Right renal pelvis (tissue), 4 donors: Measurements from ENCODE around the gene DPPA2. TPM values are rescaled to one million over a fixed set of nuclear protein-coding genes. Genes with fewer than 3 reads are reported as not detected.
"Not testable (repeated sequence)": the region's sequence is repeated elsewhere in the genome, so short reads cannot be mapped to it uniquely, and the experiment has no call there.

Experiments
- DNase-seq, 4 donors: peaks; one replicate each; pipeline ENCODE4 v3.0.0-alpha.2; 2013; ENCODE audit warnings: low read depth in 4 of 4, low spot score in 3 of 4, missing footprints in 1 of 4
- polyA plus RNA-seq, 4 donors: library from polyadenylated mRNA; unstranded; fragments of 120-200 nt; gene quantifications; one replicate each; pipeline ENCODE4 v1.2.1, GENCODE V29; 2013; ENCODE audit not compliant: insufficient read length in 4 of 4

Gene DPPA2, protein sequence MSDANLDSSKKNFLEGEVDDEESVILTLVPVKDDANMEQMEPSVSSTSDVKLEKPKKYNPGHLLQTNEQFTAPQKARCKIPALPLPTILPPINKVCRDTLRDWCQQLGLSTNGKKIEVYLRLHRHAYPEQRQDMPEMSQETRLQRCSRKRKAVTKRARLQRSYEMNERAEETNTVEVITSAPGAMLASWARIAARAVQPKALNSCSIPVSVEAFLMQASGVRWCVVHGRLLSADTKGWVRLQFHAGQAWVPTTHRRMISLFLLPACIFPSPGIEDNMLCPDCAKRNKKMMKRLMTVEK
- polyA plus RNA-seq: 1 to 10 TPM in 2 of 4 donors, under 1 TPM in 2; 0.81 to 1.2 (median 1.1) TPM

DNA sequence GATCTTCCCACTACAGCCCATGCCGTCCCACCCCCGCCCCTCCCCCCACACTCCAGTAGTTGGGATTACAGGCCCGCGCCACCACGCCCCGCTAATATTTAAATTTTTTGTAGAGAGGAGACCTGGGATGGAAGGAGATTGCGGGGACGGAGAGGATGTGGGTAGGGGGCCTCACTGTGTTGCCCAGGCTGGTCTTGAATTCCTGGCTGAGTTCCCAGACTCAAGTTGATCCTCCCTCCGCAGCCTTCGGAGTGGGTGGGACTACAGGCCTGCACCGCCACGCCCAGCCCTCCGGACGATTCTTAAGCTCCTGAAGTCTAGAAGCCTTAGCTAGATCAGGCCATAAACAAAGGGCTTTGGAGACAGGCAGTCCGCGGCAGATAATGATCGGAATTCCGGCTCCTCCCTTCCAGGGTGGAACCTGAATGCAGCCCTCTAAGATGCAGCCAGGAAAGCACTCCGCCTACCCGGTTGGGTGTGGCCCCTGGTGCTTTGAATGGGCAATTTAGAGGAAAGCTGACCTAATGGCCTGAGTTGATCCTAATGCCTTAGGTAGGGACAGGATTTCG is at the start of gene DPPA2:
Gene DPPA2 (minus strand): TSS at position 356 of the 569 bp plus-strand sequence. CDS start 1,975 bp downstream, outside the sequence.
- DNase-seq: no peak

DNA sequence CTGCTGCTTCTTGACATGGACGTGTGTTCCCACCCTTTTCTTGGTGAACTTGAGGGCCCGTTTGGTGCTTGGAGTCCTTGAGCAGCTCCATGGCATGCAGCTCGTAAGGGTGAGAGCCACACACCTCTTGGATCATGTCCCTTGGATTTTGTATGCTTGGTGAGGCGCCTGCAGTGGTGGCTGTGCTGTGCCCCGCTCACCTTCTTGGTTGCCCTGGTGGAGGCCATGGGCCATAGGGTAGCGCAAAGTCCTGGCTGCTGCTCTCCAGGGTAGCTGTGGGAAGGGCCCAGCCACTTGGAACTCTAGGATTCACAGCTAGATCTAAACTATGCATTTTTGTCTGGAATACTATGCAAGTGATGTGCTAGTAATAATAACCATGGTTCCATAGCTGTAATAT is 47.8 kb upstream of the DPPA2 start:
- no peak for DNase-seq

DNA sequence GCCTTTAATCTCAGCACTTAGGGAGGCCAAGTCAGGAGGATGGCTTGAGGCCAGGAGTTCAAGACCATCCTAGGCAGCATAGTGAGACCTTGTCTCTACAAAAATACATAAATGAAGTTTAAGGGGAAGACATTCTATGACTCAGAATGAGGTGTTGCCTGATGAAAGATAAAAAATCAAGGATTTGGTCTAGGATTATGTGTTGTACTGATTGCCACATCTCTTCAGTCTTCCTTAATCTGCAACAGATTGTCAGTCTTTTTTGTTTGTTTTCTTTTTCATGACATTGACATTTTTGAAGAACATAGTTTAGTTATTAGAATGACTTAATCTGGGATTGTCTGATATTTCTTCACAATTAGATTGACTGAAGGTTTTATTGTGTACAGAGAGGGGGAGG is 47.3 kb upstream of the DPPA2 start:
- no peak for DNase-seq

DNA sequence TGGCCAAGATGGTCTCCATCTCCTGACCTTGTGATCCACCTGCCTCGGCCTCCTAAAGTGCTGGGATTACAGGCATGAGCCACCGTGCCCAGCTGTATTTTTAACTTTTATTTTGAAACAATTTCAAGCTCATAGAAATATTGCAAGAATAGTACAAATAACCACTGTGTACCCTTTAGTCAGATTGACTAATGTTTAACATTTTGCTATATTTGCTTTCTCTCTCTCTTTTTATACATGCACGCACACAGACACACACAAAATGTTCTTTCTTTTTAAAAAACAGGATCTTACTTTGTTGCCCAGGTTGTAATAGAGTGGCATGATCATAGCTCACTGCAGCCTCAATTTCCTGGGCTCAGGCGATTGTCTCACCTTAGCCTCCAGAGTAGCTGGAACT is 46.5 kb upstream of the DPPA2 start:
- DNase-seq: no peak

DNA sequence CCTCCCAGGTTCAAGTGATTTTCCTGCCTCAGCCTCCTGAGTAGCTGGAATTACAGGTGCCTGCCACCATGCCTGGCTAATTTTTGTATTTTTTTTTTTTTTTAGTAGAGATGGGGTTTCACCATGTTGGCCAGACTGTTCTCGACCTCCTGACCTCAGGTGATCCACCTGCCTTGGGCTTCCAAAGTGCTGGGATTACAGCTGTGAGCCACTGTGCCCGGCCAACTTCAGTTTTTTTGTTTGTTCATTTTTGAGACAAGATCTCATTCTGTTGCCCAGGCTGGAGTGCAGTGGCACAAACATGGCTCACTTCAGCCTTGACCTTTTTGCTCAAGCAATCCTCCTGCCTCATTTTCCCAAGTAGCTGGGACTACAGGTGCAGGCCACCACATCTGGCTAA is 42.5 kb upstream of the DPPA2 start:
- not testable (repeated sequence) for DNase-seq

DNA sequence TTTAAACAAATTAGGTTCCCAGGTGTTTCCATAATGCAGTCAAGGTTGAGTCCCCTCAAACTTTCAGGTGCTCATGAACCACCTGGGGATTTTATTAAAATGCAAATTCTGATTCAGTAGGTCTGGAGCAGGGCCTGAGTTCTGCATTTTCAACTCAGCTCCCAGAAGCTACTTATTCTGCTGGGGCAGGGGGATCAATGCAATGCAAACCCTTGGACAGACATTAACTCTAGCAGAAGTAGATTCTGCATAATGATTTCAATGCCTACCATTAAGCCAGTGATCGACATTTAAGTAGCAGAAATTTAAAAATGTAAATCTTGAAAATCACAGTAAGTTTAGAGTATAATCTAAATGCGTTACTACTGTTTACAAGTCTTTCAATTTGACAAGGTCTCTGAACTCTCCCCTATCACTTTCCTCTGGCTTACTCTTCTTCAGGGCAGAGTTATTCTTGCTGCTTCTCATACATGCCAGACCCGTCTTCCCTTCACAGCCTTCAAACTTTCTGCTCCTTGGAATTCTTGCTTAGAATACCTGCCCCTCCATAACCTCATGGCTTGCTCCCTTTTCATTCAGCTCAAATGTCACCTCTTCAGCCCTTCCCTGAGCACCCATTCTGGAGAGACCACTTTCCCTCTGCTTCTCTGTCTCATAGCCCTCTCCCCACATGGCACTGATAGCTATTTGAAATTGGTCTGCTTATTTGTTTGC is 40.3 kb upstream of the DPPA2 start:
- DNase-seq: no peak

DNA sequence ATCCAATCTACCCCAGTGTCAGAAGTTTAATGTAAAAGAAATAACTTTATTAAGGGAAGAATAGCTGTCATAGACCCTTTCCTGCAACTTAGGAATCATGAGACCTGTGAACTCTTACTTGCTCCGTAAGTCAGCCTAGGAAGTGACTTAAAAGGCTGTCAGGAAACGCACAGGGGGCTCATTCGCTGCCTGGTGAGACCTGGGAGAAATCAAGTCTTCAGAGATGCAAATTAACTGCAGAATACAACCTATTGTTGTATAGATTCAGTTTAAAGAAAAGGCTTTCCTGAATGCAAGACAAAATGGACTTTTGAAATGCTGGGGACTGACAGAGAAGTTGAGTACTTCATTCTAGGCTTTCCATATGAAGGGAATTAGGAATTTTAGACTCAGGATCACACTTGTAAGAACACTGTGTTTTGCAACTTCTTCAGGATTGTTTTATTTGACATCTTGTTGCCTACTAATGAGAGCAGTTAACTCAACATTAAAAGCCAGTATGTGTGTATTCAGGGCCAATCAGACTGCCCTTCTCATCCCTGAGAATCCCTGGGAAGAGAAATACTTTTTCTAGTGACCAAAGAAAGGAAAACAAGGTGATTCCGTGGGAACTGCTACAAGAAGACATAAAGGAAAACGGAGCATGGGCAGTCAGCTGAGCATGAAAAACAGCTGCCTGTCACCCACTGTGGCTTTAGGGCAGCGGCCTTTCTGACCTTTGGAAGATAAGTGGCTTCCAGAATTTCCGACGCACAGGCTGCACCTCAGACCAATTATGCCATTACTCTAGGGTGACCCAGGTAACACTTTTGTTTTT is 39.5 kb upstream of the DPPA2 start:
- DNase-seq: no peak

DNA sequence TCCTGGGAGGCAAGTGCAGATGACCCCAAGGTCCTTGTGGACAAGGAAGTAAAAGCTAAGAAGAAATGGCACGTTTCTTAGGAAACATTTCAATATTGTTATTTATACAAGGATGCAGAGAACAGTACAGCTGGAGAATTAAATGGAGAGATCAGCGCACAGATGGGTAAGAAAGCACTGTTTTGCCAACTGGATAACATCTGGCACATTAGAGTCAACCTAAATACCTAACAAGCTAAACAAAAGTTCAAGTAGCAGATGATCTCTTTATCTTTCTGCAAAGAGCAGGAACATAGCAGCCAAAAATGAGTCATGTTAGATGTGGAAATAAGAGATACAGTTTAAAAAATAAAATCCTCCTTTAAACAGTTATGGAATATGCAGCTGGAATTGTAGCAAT is 36.7 kb upstream of the DPPA2 start:
- no peak for DNase-seq

DNA sequence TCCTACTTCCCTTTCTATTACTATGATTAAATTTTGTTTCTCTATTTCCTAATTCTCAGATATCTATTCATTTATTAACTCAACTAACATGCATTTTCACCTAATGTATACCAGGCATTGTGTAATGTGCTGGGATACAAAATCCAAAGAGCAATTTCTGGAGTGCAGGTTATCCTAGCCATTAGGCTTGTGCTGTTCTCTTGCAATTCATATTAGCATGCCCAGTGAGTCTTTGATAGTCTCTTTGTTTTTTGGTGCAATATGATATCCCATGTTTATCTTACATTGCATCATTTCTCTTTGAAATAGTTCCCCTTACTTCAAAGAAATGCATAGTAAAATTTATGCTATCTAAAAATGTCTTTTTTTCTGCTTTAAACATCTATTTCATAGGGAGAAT is 34.9 kb upstream of the DPPA2 start:
- no peak for DNase-seq

DNA sequence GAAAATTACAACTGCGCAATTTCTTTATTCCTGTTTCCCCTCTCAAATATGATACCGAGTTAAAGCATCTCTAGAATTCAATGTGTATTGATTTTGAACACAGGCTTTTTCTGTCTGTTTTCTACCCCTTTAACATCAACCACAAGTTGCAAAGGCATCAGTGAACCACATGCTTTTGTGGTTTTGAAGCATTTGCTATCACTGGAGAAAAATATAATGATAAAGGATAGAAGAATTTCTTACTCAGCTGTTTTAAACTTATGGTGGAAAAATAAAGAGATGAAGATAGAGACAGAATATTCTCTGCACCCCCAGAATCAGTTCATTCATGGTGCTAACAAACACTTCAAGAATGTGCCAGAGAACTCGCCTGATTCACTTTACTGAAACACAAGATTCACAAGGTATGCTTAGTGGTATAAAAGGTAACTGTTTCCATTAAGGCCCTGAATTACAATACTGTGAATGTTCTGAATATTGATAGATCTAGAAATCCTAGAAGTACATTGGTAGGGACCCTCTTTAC is 30.5 kb upstream of the DPPA2 start:
- no peak for DNase-seq

DNA sequence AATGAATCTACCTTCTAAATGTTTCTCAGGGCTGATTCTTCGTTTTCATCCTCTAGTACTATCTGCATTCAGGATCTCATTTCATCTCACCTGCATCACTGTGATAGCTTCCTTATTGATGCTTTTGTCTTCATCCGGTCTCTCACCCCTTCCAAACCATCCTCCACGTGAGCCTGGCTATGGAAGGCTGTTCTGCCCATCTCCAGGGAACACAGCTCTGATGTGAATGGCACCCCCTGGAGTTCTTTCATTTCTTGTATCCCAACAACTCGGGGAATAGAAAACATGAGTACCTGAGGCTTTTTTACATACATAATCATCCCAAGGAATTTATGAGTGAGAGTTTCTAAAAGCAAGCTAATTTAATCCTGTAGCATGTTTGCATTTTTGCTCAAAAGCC is 29.8 kb upstream of the DPPA2 start:
- DNase-seq: no peak

DNA sequence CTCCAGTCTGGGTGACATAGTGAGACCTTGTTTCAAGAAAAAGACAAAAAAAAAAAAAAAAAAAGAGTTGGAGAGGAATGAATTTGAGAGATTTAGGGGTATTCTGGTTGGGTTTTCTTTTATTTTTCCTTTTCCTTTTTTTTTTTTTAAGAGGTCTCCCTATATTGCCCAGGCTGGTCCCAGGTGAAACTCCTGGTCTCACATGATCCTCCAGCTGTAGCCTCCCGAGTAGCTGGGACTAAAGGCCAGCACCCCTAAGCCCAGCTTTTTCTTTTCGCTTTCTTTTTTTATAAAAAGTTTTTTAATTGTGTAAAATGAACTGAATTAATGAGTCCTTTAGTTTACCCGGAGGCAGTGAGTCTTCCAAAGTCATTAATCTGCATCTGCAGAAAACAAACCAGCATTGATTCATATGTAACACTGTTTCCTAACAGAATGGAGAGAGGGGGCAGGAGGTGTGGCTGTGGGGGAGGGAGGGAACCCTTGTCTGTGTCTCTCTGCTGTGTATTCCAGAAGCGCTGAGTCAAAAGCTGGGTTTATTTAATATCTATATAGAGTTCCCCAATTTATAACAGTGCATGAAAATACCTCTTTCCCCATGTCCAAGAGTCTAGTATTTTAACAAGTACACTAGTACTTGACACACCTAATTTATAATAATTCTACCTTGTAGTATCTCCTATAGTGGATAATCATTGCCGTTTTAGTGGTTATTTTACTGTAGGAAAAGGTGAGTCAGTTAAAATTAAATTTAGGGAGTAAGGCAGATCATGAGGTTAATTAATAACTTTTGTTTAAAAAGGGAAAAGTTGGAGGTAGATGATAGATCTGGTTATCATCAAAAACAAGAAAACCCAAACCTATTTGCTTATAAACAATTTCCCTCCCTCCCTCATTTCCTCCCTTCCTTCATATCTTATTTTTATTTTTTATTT is 23.7 kb upstream of the DPPA2 start:
- DNase-seq: no peak

DNA sequence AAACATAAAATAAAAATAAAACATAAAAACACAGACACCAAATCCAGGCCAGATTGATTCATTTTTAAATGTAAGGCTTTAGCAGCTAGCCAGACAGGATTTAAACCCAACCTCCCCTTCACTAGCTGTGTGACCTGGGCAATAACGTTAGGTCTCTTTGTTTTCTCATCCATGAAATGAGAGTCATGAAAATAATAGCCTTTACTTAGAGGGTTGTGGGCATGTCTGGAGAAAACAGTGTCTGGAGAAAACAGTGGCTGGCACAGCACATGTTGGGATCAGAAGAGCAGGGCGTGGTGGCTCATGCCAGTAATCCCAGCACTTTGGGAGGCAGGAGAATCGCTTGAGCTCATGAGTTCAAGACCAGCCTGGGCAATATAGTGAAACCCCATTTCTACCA is 22.9 kb upstream of the DPPA2 start:
- no peak for DNase-seq

DNA sequence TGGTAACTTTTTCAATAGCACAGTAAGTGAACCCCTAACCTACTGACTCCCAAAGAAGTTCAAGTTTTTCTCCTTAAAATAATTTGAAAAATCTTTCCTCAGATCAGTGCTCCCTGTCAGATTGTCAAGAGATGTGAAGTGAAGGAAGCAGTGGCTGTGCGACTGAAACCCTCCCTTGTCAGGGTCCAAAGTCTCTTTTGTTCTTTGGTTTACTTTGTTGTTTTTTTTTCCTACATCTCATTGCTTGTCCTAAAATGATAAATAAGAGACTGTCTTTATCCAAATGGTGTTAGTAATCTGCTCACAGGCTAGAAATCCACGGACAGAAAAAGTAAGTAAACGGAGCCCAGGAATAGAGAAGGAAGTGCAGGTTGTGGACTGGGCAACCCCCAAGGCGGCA is 22.0 kb upstream of the DPPA2 start:
- no peak for DNase-seq

DNA sequence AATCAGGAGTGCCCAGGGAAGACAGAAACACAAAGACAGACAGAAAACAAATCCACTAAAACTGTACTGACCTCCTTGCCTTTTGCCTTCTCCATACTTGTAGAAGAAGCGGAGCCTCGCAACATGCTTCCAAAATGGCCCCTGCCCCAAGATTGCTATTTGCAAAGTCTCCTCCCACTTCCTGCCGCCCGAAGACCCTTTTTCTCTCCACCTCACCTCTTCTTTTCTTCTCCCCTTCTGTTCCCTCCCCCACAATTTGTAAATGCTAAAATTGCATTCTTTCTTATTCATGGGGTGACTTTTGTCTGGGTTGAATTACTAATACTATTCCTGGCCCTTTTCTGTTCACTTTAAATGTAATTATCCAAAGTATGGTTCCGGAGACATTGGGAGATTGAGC is 21.1 kb upstream of the DPPA2 start, which contains the start of gene DPPA4:
Gene DPPA4 (minus strand): TSS at position 154 of the 400 bp plus-strand sequence. CDS start 29 bp downstream, at position 125.
- no peak for DNase-seq

DNA sequence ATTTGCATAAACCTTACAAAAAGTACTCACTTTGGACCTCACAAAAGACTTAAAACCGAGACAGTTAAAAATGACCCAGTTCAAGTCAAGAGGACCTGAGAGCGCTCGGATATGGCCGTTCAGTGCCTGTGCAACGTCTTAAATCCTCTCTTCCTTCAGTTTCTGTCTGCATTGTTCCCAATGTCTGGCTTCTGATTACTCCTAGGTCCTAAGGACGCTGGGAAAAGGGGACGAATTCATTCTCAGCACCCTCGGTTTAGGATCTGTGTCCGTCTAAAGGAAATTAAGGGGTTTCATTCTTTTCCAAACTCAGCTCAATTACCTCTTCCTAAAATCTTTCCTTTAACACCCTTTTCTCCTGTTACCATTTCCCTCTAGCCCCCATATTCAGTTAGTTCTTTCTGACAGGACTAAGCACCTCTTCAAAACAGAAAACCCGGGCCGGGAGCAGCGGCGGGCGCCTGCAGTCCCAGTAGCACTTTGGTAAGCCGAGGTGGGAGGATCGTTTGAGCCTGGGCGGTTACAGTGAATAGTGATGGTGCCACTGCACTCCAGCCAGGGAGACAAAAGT is 20.1 kb upstream of the DPPA2 start:
- DNase-seq: no peak

DNA sequence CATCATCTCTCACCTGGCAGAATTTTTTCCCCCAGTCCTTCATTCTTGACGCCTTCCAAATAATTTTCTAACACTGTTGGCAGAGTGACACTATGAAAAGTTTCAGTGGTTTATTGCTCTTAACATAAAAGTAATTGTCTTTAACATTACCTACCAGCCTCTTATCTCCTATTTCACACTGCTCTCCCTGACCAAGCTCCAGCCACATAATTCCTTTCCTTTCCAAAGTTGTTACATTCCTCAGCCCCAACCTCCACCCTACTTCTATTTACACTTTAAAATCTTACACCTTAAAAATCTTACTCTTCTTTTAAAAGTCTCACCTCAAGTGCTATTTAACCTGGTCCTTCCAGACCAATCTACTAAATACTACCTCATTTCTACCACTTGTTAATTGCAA is 18.3 kb upstream of the DPPA2 start:
- no peak for DNase-seq

DNA sequence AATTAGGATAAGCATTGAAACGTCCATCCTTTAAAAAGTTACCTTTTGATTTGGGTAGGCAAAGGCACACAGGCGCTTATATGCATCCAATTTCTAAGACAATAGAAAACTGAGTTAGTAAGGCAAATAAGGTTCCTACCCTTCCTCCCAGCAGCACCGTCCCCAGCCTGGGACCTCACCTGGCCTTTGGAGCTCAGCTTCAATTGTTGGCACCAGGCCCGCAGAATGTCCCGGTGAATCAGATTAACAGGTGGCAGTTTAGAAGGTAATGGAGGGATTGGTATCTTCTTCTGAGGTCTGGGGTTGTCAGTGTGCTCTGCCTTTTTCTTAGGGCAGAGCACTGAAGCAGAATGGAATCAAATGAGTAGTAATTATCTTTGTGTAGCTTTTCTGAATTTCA is 15.4 kb upstream of the DPPA2 start:
- DNase-seq: no peak

DNA sequence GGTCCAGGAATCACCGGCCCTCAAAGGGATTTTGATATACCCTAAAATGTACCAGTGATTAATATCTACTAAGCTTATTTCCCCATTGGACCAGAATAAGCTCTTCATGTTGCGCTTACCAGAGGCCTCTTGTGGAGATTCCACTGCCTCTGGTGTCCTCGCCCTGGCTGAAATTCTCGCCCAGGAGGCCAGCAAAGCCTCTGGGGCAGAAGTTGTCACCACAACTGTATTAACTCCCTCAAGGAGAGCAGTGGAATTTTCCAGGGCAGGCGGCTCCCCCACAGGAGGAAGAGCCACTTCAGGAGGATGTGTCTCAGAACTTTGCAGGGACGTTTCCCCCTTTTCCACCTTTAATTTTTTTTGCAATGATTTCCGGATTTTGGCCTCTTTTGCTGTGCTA is 14.1 kb upstream of the DPPA2 start:
- DNase-seq: no peak
